ENCODE measurements around the gene CIAO3. TPM values are rescaled to one million over a fixed set of nuclear protein-coding genes. Genes with fewer than 3 reads are reported as not detected.
"Not testable (repeated sequence)": the region's sequence is repeated elsewhere in the genome, so short reads cannot be mapped to it uniquely, and the experiment has no call there.

CIAO3 gene
- total RNA-seq, 1 experiment from 2014 or later = 31.1 TPM

DNA sequence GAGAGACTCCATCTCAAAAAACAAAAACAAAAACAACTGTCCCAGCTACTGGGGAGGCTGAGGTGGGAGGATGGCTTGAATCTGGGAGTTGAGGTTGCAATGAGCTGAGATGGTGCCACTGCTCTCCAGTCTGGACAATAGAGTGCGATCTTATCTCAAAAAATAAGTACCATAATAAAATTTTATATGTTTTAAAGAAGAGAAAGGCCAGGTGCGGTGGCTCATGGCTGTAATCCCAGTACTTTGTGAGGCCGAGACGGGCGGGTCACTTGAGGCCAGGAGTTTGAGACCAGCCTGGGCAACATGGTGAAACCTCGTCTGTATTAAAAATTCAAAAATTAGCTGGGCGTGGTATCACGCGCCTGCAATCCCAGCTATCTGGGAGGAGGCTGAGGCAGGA is 36.0 kb upstream of the CIAO3 start:
- intact Hi-C loops (cut with micrococcal nuclease) = no loop called here
- DNase-seq (ENCODE audit: unreplicated experiment) = no peak
- CTCF ChIA-PET = interaction anchor here (0.6 to 0.9 kb wide), 3 partner anchors 8 to 64 kb away, joined by 3 to 5 read pairs (median 3); no protein-coding TSS in a partner anchor
- no peaks in the 10 kb centered on the region for H3K9me3 Mint-ChIP-seq (ENCODE audit: unreplicated experiment)
- POLR2A ChIA-PET = interaction anchor here (0.6 to 1.5 kb wide), 10 partner anchors 15 to 141 kb away, joined by 3 to 7 read pairs (median 4); partner anchors contain the start of genes ANTKMT, METTL26 and MSLN
- H3K4me1 Mint-ChIP-seq (ENCODE audit: insufficient read depth, unreplicated experiment) = no peaks in the 10 kb centered on the region
- H3K36me3 Mint-ChIP-seq (ENCODE audit: insufficient read depth, unreplicated experiment) = no peaks in the 10 kb centered on the region
- no peak overlapping the region for H3K27ac Mint-ChIP-seq (ENCODE audit: low read depth, unreplicated experiment)
- H3K4me3 Mint-ChIP-seq (ENCODE audit: unreplicated experiment) = no peak overlapping the region
- TF ChIP-seq CTCF (IDR thresholded peaks at IDR 0.05; ENCODE audit: unreplicated experiment) = no peak
- no peaks in the 10 kb centered on the region for H3K27me3 Mint-ChIP-seq (ENCODE audit: insufficient read depth, unreplicated experiment)
- no TSS peak for BruUV-seq (replicated peaks)

DNA sequence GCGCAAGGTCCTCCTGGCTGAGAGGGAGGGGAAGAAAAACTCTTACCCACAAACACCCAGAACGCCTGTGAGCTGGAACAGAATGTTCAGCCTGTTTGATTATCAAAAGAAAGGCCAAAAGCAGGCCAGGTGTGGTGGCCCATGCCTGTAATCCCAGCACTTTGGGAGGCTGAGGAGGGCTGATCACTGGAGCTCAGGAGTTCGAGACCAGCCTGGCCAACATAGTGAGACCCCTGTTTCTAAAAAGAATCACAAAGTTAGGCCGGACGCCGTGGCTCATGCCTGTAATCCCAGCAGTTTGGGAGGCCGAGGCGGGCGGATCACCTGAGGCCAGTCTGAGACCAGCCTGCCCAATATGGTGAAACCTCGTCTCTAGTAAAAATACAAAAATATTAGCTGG is 35.5 kb upstream of the CIAO3 start:
- DNase-seq (ENCODE audit: unreplicated experiment) = not testable (repeated sequence)
- POLR2A ChIA-PET = interaction anchor here (0.6 to 1.5 kb wide), 10 partner anchors 14 to 140 kb away, joined by 3 to 7 read pairs (median 4); partner anchors contain the start of genes ANTKMT, METTL26 and MSLN
- CTCF ChIA-PET = interaction anchor here (0.6 to 0.9 kb wide), 4 partner anchors 9 to 64 kb away, joined by 3 to 5 read pairs (median 3); no protein-coding TSS in a partner anchor

DNA sequence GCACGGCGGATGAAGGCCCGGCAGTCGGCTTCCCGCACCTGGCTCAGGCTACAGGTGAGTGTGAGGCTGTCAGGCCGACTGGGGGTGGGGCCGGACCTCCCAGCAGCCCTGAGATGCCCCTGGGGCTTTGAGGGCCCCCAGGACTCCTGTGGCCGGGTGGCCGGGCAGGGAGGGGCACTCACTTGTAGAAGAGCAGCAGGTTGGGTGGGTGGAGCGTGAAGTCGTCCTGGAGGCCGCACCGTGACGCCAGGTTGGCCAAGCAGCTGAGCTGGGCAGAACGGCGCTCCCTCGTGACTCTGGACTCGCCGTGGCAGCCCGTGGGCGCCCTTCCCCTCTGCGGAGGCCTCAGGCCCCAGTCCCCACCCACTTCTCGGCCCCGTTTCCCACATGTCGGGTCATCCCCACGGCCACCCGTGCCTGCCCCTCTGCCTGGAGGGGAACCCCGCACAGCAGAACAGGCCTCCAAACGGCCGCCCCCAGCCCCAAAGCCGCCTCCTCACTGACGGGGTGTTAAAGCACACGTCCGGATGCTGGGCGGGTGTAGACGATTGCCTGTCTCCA is 34.5 kb upstream of the CIAO3 start:
- intact Hi-C loops (cut with micrococcal nuclease) = no loop called here
- H3K4me3 Mint-ChIP-seq (ENCODE audit: unreplicated experiment) = no peak overlapping the region
- DNase-seq (ENCODE audit: unreplicated experiment) = no peak
- TF ChIP-seq CTCF (IDR thresholded peaks at IDR 0.05; ENCODE audit: unreplicated experiment) = no peak
- no TSS peak for BruUV-seq (replicated peaks)
- H3K27me3 Mint-ChIP-seq (ENCODE audit: insufficient read depth, unreplicated experiment) = no peaks in the 10 kb centered on the region
- ChIA-PET CTCF (interaction anchor here (0.6 kb wide), 1 partner anchor 783 kb away, joined by 3 read pairs; no protein-coding TSS in a partner anchor), POLR2A (interaction anchor here (0.7 kb wide), 1 partner anchor 8 kb away, joined by 3 read pairs; no protein-coding TSS in a partner anchor)
- H3K9me3 Mint-ChIP-seq (ENCODE audit: unreplicated experiment) = no peaks in the 10 kb centered on the region
- H3K27ac Mint-ChIP-seq (ENCODE audit: low read depth, unreplicated experiment) = no peak overlapping the region
- no peaks in the 10 kb centered on the region for H3K36me3 Mint-ChIP-seq (ENCODE audit: insufficient read depth, unreplicated experiment)
- no peaks in the 10 kb centered on the region for H3K4me1 Mint-ChIP-seq (ENCODE audit: insufficient read depth, unreplicated experiment)

More for the DNA sequence above, 35.5 kb upstream of the CIAO3 start:
- H3K4me1 Mint-ChIP-seq (ENCODE audit: insufficient read depth, unreplicated experiment); H3K4me3 Mint-ChIP-seq (ENCODE audit: unreplicated experiment); BruUV-seq (replicated peaks); intact Hi-C loops (cut with micrococcal nuclease); H3K27ac Mint-ChIP-seq (ENCODE audit: low read depth, unreplicated experiment); H3K9me3 Mint-ChIP-seq (ENCODE audit: unreplicated experiment); H3K27me3 Mint-ChIP-seq (ENCODE audit: insufficient read depth, unreplicated experiment); H3K36me3 Mint-ChIP-seq (ENCODE audit: insufficient read depth, unreplicated experiment): not testable (repeated sequence)

DNA sequence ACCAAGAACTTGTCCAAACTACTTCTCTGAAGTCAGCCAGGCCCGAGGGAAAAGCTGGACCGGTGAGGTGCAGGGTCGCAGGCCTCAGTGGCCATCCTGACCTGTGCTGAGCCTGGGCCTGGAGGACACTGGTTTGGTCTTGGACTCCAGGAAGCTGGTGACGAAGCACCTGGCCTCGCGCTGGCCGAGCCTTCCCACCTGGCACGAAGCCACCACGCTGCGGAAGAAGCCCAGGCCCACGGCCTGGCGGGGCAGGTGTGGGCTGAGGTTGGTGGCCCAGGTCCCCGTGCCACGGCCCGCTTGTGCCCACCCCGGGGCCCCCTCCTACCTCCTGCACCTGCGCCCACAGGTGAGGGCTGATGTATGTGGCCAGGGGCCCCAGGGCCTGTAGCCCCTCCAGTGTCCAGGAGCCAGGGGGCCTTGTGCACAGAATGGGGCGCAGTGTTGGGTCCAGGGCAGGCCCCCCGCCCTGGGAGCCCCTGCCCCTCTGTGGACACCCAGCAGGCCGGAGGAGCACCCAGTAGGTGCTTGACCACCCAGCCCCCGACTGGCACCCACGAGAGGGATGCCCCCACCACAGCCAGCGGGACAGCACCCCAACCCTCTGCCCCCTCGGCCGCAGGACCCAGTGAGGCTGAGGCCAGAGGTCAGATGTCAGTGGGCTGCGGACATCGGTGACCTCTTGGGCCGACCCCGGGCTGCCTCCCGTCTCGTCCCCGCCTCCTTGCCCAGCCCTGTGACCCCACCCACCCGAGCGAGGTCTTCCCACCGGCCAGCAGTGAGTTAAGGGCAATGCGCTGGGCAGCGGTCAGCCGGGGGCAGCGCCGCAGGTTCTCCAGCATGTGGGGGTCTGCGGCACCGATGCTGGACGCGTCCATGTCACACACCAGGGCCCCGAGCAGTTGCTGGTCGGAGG is 33.5 kb upstream of the CIAO3 start:
- Mint-ChIP-seq H3K4me1 (ENCODE audit: insufficient read depth, unreplicated experiment) (no peaks in the 10 kb centered on the region), H3K27ac (ENCODE audit: low read depth, unreplicated experiment) (no peak overlapping the region), H3K9me3 (ENCODE audit: unreplicated experiment) (no peaks in the 10 kb centered on the region), H3K27me3 (ENCODE audit: insufficient read depth, unreplicated experiment) (no peaks in the 10 kb centered on the region), H3K36me3 (ENCODE audit: insufficient read depth, unreplicated experiment) (no peaks in the 10 kb centered on the region), H3K4me3 (ENCODE audit: unreplicated experiment) (no peak overlapping the region)
- intact Hi-C loops (cut with micrococcal nuclease) = no loop called here
- no peak for DNase-seq (ENCODE audit: unreplicated experiment)
- TF ChIP-seq CTCF (IDR thresholded peaks at IDR 0.05; ENCODE audit: unreplicated experiment) = no peak
- POLR2A ChIA-PET = interaction anchor here (0.7 to 3.0 kb wide), 5 partner anchors 8 to 205 kb away, joined by 3 to 23 read pairs (median 3); partner anchors contain the start of gene MSLN
- BruUV-seq (replicated peaks) = no TSS peak
- CTCF ChIA-PET = interaction anchor here (0.6 kb wide), 1 partner anchor 783 kb away, joined by 3 read pairs; no protein-coding TSS in a partner anchor

All from MCF 10A (cell line).